OCI-LY3 (cell line): ENCODE data around the gene FNBP1.

ENCODE experiments used
- EZH2phosphoT487 ChIP-seq: fragments of 200-600 bp; shearing (Covaris generic); IDR thresholded peaks from 2 replicates; pipeline ENCODE4 v1.6.1; 2018; ENCODE audit warnings: antibody characterized with exemption, mixed run types, low read depth
- TF ChIP-seq, protein P1 (sequence below): fragments of 200-600, 300-600 bp; sonication (generic); IDR thresholded peaks from 2 replicates; pipeline ENCODE4 v1.5.1; 2014; ENCODE audit warnings: antibody characterized with exemption, low read length, low read depth

DNA sequence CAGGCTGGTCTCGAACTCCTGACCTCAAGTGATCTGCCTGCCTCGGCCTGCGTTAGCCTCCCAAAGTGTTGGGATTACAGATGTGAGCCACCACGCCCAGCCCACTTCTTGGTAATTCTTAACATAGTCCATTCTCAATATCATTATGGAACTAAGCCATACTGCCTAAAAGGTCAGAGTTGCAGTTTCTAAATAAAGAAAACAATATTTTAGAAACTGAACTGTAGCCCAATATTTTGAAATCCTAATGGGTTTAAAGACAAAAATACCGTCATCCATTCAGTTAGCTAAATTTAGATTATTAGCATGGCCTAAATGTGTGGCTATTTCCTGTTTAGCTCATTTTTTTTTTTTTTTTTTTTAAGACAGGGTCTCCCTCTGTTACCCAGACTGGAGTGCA lies 108.2 kb downstream of the FNBP1 start:
- TF ChIP-seq, protein P1, sequence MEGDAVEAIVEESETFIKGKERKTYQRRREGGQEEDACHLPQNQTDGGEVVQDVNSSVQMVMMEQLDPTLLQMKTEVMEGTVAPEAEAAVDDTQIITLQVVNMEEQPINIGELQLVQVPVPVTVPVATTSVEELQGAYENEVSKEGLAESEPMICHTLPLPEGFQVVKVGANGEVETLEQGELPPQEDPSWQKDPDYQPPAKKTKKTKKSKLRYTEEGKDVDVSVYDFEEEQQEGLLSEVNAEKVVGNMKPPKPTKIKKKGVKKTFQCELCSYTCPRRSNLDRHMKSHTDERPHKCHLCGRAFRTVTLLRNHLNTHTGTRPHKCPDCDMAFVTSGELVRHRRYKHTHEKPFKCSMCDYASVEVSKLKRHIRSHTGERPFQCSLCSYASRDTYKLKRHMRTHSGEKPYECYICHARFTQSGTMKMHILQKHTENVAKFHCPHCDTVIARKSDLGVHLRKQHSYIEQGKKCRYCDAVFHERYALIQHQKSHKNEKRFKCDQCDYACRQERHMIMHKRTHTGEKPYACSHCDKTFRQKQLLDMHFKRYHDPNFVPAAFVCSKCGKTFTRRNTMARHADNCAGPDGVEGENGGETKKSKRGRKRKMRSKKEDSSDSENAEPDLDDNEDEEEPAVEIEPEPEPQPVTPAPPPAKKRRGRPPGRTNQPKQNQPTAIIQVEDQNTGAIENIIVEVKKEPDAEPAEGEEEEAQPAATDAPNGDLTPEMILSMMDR = no peak
- no peak for TF ChIP-seq EZH2phosphoT487
